WTC11 (cell line): Measurements from ENCODE around the gene RAC2. TPM values are rescaled to one million over a fixed set of nuclear protein-coding genes. Genes with fewer than 3 reads are reported as not detected.

Experiments used
- ATAC-seq: fragments of 200-7000 bp; cut with Tn5 transposase; 2 replicates; pipeline ENCODE4 v1.10.0; 2021; ENCODE audit warnings: mild to moderate bottlenecking, moderate library complexity
- CTCF ChIA-PET: fragments of 300-600 bp; sonication (Branson Sonifier 250); formaldehyde crosslinking; loops from one replicate; lab custom pipeline; 2021; ENCODE audit warnings: antibody characterized with exemption; lab: Charles Lee
- POLR2A ChIA-PET: fragments of 350-600 bp; sonication (Branson Sonifier 250); formaldehyde crosslinking; loops from one replicate; lab custom pipeline; 2021; ENCODE audit warnings: antibody characterized with exemption; lab: Charles Lee
- DNase-seq: peaks from one replicate; pipeline ENCODE4 v3.0.0; 2021; ENCODE audit warnings: low spot score
- H3K27ac Mint-ChIP-seq: 2 replicates; pipeline ENCODE4 v1.8.0; 2021; ENCODE audit warnings: mixed read lengths
- H3K27me3 Mint-ChIP-seq: 2 replicates; pipeline ENCODE4 v1.8.0; 2021; ENCODE audit warnings: low read depth, mild to moderate bottlenecking, moderate library complexity, mixed read lengths
- H3K36me3 Mint-ChIP-seq: 2 replicates; pipeline ENCODE4 v1.8.0; 2021; ENCODE audit warnings: mixed read lengths
- H3K4me1 Mint-ChIP-seq: 2 replicates; pipeline ENCODE4 v1.8.0; 2022; ENCODE audit warnings: mixed read lengths
- H3K4me3 Mint-ChIP-seq: 2 replicates; pipeline ENCODE4 v1.8.0; 2021; ENCODE audit warnings: mild to moderate bottlenecking, moderate library complexity, mixed read lengths
- H3K9me3 Mint-ChIP-seq: 2 replicates; pipeline ENCODE4 v1.8.0; 2021; ENCODE audit warnings: mixed read lengths
- CREB1 ChIP-seq: sonication (generic); formaldehyde crosslinking; IDR thresholded peaks from 2 replicates; pipeline ENCODE4 v1.8.0; 2023; ENCODE audit warnings: mild to moderate bottlenecking, missing genetic modification reagents
- E2F1 ChIP-seq: sonication (generic); formaldehyde crosslinking; IDR thresholded peaks from 2 replicates; pipeline ENCODE4 v1.8.0; 2022; ENCODE audit warnings: mild to moderate bottlenecking, missing genetic modification reagents
- E2F5 ChIP-seq: sonication (generic); formaldehyde crosslinking; IDR thresholded peaks from 2 replicates; pipeline ENCODE4 v1.8.1; 2022; ENCODE audit warnings: mild to moderate bottlenecking, moderate library complexity, missing genetic modification reagents
- ELF4 ChIP-seq: sonication (generic); formaldehyde crosslinking; IDR thresholded peaks from 2 replicates; pipeline ENCODE4 v1.8.1; 2022; ENCODE audit warnings: low read depth, mild to moderate bottlenecking, moderate library complexity, missing genetic modification reagents
- EMX1 ChIP-seq: fragments of 250-450 bp; sonication (Bioruptor Pico); IDR thresholded peaks from 2 replicates; pipeline ENCODE4 v1.8.0; 2021; ENCODE audit warnings: mild to moderate bottlenecking
- ETV6 ChIP-seq: sonication (generic); formaldehyde crosslinking; IDR thresholded peaks from 2 replicates; pipeline ENCODE4 v1.8.1; 2022; ENCODE audit warnings: mild to moderate bottlenecking, missing genetic modification reagents
- FOXJ3 ChIP-seq: sonication (generic); formaldehyde crosslinking; IDR thresholded peaks from 2 replicates; pipeline ENCODE4 v1.9.0; 2021; ENCODE audit warnings: missing genetic modification reagents, mild to moderate bottlenecking, borderline replicate concordance
- GABPB1 ChIP-seq: sonication (generic); formaldehyde crosslinking; IDR thresholded peaks from 2 replicates; pipeline ENCODE4 v1.8.1; 2023; ENCODE audit warnings: mild to moderate bottlenecking, missing genetic modification reagents
- GTF2I ChIP-seq: fragments of 250-450 bp; sonication (Bioruptor Pico); conservative IDR thresholded peaks from 2 replicates; pipeline ENCODE4 v1.4.0; 2021; ENCODE audit warnings: mild to moderate bottlenecking
- JAZF1 ChIP-seq: fragments of 250-450 bp; sonication (Bioruptor Pico); IDR thresholded peaks from 2 replicates; pipeline ENCODE4 v1.9.0; 2021; ENCODE audit warnings: moderate library complexity, mild to moderate bottlenecking, inconsistent platforms
- NR3C1 ChIP-seq: sonication (generic); formaldehyde crosslinking; conservative IDR thresholded peaks from 2 replicates; pipeline ENCODE4 v1.8.1; 2023; ENCODE audit warnings: low read depth, mild to moderate bottlenecking, missing genetic modification reagents
- PREB ChIP-seq: sonication (generic); formaldehyde crosslinking; IDR thresholded peaks from 2 replicates; pipeline ENCODE4 v1.8.1; 2022; ENCODE audit warnings: mild to moderate bottlenecking, missing genetic modification reagents, moderate library complexity, borderline replicate concordance
- PRRX2 ChIP-seq: fragments of 250-450 bp; sonication (Bioruptor Pico); IDR thresholded peaks from 2 replicates; pipeline ENCODE4 v1.8.0; 2021; ENCODE audit warnings: mild to moderate bottlenecking
- TCF7 ChIP-seq: sonication (generic); formaldehyde crosslinking; IDR thresholded peaks from 2 replicates; pipeline ENCODE4 v1.8.0; 2022; ENCODE audit warnings: mild to moderate bottlenecking, low read depth, missing genetic modification reagents, moderate library complexity
- TP53 ChIP-seq: sonication (generic); formaldehyde crosslinking; IDR thresholded peaks from 2 replicates; pipeline ENCODE4 v1.8.1; 2023; ENCODE audit warnings: mild to moderate bottlenecking, missing genetic modification reagents
- ZNF263 ChIP-seq: sonication (generic); formaldehyde crosslinking; IDR thresholded peaks from 2 replicates; pipeline ENCODE4 v1.8.1; 2022; ENCODE audit warnings: low read depth, mild to moderate bottlenecking, moderate library complexity, missing genetic modification reagents
- ZNF532 ChIP-seq: fragments of 250-450 bp; sonication (Bioruptor Pico); IDR thresholded peaks from 2 replicates; pipeline ENCODE4 v1.9.0; 2021; ENCODE audit warnings: mild to moderate bottlenecking, borderline replicate concordance
- total RNA-seq: library from RNA; stranded (reverse); gene quantifications from 3 replicates; pipeline ENCODE4 v1.2.3, GENCODE V29; 2021
- TF ChIP-seq, protein P1 (sequence below): sonication (generic); formaldehyde crosslinking; IDR thresholded peaks from 2 replicates; pipeline ENCODE4 v1.8.0; 2022; ENCODE audit warnings: mild to moderate bottlenecking, missing genetic modification reagents
- TF ChIP-seq, protein P2 (sequence below): sonication (generic); formaldehyde crosslinking; IDR thresholded peaks from 2 replicates; pipeline ENCODE4 v1.8.0; 2022; ENCODE audit warnings: mild to moderate bottlenecking, missing genetic modification reagents
- TF ChIP-seq, protein P3 (sequence below): sonication (generic); formaldehyde crosslinking; IDR thresholded peaks from 2 replicates; pipeline ENCODE4 v1.8.1; 2023; ENCODE audit warnings: mild to moderate bottlenecking, missing genetic modification reagents

The RAC2 gene
- total RNA-seq, 1 experiment from 2014 or later = 3.6 TPM

DNA sequence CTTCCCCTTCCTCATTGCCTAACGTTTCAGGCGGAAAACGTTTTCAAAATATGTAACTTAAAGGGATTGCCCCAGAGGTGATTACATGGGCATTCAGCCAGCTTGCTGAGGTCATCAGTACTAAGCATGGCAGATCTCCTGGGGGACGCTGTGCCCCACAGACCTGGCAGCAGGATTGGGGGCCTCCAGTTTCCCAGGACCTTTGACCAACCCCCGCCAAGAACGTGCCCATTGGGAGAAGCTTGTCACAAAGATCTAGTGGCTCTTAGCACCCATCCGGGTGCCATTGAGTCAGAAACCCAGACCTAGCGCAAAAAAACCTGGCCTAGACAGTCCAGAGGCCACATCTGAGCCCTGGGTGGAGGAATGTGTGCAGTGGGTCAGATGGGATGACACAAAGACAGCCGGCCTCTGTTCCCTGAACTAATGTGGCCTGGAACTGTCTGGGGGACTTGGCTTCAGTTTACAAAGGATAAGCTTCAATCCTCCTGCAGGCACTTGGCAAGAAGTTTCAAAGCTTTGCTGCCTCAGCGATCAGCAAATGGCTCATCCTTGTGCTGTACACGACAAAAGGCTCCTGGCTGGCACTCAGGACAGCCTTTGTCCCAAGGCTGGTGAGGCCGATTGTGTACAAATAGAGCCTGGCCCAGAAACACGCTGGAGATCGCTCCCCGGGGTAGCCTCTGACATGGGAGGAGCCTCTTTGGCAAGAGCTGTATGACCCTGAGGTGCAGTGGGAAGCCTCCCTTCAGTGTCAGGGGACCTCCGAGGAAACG lies 65.5 kb downstream of the RAC2 start:
- ChIA-PET POLR2A (no interaction called here), CTCF (interaction anchor here (2.4 kb wide), 1 partner anchor 20 kb away, joined by 10 read pairs; no protein-coding TSS in a partner anchor)
- Mint-ChIP-seq H3K36me3 (no peaks in the 10 kb centered on the region), H3K4me1 (peaks cover 22% of the 10 kb centered on the region), H3K4me3 (no peak overlapping the region), H3K27me3 (no peaks in the 10 kb centered on the region; the same call in 1 of the 2 replicates), H3K27ac (no peak overlapping the region), H3K9me3 (no peaks in the 10 kb centered on the region)
- DNase-seq = no peak
- no peak for ATAC-seq
- TF ChIP-seq FOXJ3 (CRISPR knock-in tag) (no peak), PREB (CRISPR knock-in tag) (no peak), NR3C1 (CRISPR knock-in tag) (no peak), PRRX2 (CRISPR knock-in tag) (no peak), ZNF263 (CRISPR knock-in tag) (no peak), ZNF532 (CRISPR knock-in tag) (no peak), ETV6 (CRISPR knock-in tag) (no peak), JAZF1 (CRISPR knock-in tag) (no peak), E2F1 (CRISPR knock-in tag) (no peak), ELF4 (CRISPR knock-in tag) (no peak), TP53 (CRISPR knock-in tag) (no peak), CREB1 (no peak), GABPB1 (no peak), E2F5 (CRISPR knock-in tag) (no peak), GTF2I (no peak), TCF7 (CRISPR knock-in tag) (no peak), EMX1 (CRISPR knock-in tag) (no peak)
- TF ChIP-seq, protein P1, sequence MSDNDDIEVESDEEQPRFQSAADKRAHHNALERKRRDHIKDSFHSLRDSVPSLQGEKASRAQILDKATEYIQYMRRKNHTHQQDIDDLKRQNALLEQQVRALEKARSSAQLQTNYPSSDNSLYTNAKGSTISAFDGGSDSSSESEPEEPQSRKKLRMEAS = no peak
- TF ChIP-seq, protein P2, sequence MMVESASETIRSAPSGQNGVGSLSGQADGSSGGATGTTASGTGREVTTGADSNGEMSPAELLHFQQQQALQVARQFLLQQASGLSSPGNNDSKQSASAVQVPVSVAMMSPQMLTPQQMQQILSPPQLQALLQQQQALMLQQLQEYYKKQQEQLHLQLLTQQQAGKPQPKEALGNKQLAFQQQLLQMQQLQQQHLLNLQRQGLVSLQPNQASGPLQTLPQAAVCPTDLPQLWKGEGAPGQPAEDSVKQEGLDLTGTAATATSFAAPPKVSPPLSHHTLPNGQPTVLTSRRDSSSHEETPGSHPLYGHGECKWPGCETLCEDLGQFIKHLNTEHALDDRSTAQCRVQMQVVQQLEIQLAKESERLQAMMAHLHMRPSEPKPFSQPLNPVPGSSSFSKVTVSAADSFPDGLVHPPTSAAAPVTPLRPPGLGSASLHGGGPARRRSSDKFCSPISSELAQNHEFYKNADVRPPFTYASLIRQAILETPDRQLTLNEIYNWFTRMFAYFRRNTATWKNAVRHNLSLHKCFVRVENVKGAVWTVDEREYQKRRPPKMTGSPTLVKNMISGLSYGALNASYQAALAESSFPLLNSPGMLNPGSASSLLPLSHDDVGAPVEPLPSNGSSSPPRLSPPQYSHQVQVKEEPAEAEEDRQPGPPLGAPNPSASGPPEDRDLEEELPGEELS (CRISPR knock-in tag) = no peak
- TF ChIP-seq, protein P3, sequence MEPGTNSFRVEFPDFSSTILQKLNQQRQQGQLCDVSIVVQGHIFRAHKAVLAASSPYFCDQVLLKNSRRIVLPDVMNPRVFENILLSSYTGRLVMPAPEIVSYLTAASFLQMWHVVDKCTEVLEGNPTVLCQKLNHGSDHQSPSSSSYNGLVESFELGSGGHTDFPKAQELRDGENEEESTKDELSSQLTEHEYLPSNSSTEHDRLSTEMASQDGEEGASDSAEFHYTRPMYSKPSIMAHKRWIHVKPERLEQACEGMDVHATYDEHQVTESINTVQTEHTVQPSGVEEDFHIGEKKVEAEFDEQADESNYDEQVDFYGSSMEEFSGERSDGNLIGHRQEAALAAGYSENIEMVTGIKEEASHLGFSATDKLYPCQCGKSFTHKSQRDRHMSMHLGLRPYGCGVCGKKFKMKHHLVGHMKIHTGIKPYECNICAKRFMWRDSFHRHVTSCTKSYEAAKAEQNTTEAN (CRISPR knock-in tag) = no peak
